ENCODE measurements around the gene CWC25. TPM values are rescaled to one million over a fixed set of nuclear protein-coding genes. Genes with fewer than 3 reads are reported as not detected.
"Not testable (repeated sequence)": the region's sequence is repeated elsewhere in the genome, so short reads cannot be mapped to it uniquely, and the experiment has no call there.

The CWC25 gene
- polyA plus RNA-seq, 2 donors, result 15.2 to 21.0 TPM

- not testable (repeated sequence) for H3K4me1 ChIP-seq (ENCODE audit: control insufficient read depth in 2 of 2, insufficient read depth in 2 of 2, low read length in 1 of 2); H3K27ac ChIP-seq (ENCODE audit: low read depth in 2 of 2, low read length in 1 of 2); H3K4me3 ChIP-seq (ENCODE audit: low read depth in 1 of 2, low read length in 2 of 2); H3K9me3 ChIP-seq (ENCODE audit: control insufficient read depth in 2 of 2, insufficient read depth in 1 of 2, low read depth in 1 of 2, low read length in 1 of 2); H3K27me3 ChIP-seq (ENCODE audit: control insufficient read depth in 1 of 2, insufficient read depth in 2 of 2, low read length in 2 of 2)
- H3K36me3 ChIP-seq (ENCODE audit: control insufficient read depth in 2 of 2, insufficient read depth in 2 of 2, low read length in 1 of 2), result peaks cover 10 to 14% of the 10 kb centered on the region in 2 donors
- WGBS, 2 donors, result 73 to 77% methylated on average over 13 of the region's 13 CpGs
These were observed 34.9 kb downstream of the CWC25 start for GRCh38 chr17:38790148-38790707.

GRCh38 chr17:38789185-38789584 lies 35.9 kb downstream of the CWC25 start:
- no peaks in the 10 kb centered on the region for H3K27me3 ChIP-seq (ENCODE audit: control insufficient read depth in 1 of 2, insufficient read depth in 2 of 2, low read length in 2 of 2)
- H3K27ac ChIP-seq (ENCODE audit: low read depth in 2 of 2, low read length in 1 of 2), result no peak overlapping the region
- H3K4me1 ChIP-seq (ENCODE audit: control insufficient read depth in 2 of 2, insufficient read depth in 2 of 2, low read length in 1 of 2), result peaks cover 0 to 4% of the 10 kb centered on the region in 2 donors
- no peaks in the 10 kb centered on the region for H3K9me3 ChIP-seq (ENCODE audit: control insufficient read depth in 2 of 2, insufficient read depth in 1 of 2, low read depth in 1 of 2, low read length in 1 of 2)
- H3K36me3 ChIP-seq (ENCODE audit: control insufficient read depth in 2 of 2, insufficient read depth in 2 of 2, low read length in 1 of 2), result peaks cover 10 to 14% of the 10 kb centered on the region in 2 donors
- 5 to 18% methylated on average over 1 of the region's 1 CpG for WGBS, 2 donors
- H3K4me3 ChIP-seq (ENCODE audit: low read depth in 1 of 2, low read length in 2 of 2), result no peak overlapping the region

- WGBS, 2 donors, result 97 to 98% methylated on average over 4 of the region's 4 CpGs
- H3K9me3 ChIP-seq (ENCODE audit: control insufficient read depth in 2 of 2, insufficient read depth in 1 of 2, low read depth in 1 of 2, low read length in 1 of 2); H3K4me3 ChIP-seq (ENCODE audit: low read depth in 1 of 2, low read length in 2 of 2); H3K4me1 ChIP-seq (ENCODE audit: control insufficient read depth in 2 of 2, insufficient read depth in 2 of 2, low read length in 1 of 2); H3K27ac ChIP-seq (ENCODE audit: low read depth in 2 of 2, low read length in 1 of 2); H3K27me3 ChIP-seq (ENCODE audit: control insufficient read depth in 1 of 2, insufficient read depth in 2 of 2, low read length in 2 of 2): not testable (repeated sequence)
- peaks cover 10 to 20% of the 10 kb centered on the region in 2 donors for H3K36me3 ChIP-seq (ENCODE audit: control insufficient read depth in 2 of 2, insufficient read depth in 2 of 2, low read length in 1 of 2)
These were observed 37.1 kb downstream of the CWC25 start for GRCh38 chr17:38787999-38788398.

- WGBS, 2 donors, result 51 to 63% methylated on average over 6 of the region's 6 CpGs
- Histone ChIP-seq H3K27ac (ENCODE audit: low read depth in 2 of 2, low read length in 1 of 2) (peak overlapping the region; percentile 17 to 19), H3K4me3 (ENCODE audit: low read depth in 1 of 2, low read length in 2 of 2) (no peak overlapping the region), H3K9me3 (ENCODE audit: control insufficient read depth in 2 of 2, insufficient read depth in 1 of 2, low read depth in 1 of 2, low read length in 1 of 2) (no peaks in the 10 kb centered on the region), H3K4me1 (ENCODE audit: control insufficient read depth in 2 of 2, insufficient read depth in 2 of 2, low read length in 1 of 2) (peaks cover 2 to 3% of the 10 kb centered on the region in 2 donors), H3K27me3 (ENCODE audit: control insufficient read depth in 1 of 2, insufficient read depth in 2 of 2, low read length in 2 of 2) (no peaks in the 10 kb centered on the region), H3K36me3 (ENCODE audit: control insufficient read depth in 2 of 2, insufficient read depth in 2 of 2, low read length in 1 of 2) (peaks cover 20 to 30% of the 10 kb centered on the region in 2 donors)
These were observed 38.7 kb downstream of the CWC25 start for GRCh38 chr17:38786372-38786771.

- H3K36me3 ChIP-seq (ENCODE audit: control insufficient read depth in 2 of 2, insufficient read depth in 2 of 2, low read length in 1 of 2), result peaks cover 42 to 60% of the 10 kb centered on the region in 2 donors
- H3K9me3 ChIP-seq (ENCODE audit: control insufficient read depth in 2 of 2, insufficient read depth in 1 of 2, low read depth in 1 of 2, low read length in 1 of 2), result no peaks in the 10 kb centered on the region
- no peak overlapping the region for H3K27ac ChIP-seq (ENCODE audit: low read depth in 2 of 2, low read length in 1 of 2)
- WGBS, 2 donors, result 89 to 96% methylated on average over 3 of the region's 3 CpGs
- H3K4me1 ChIP-seq (ENCODE audit: control insufficient read depth in 2 of 2, insufficient read depth in 2 of 2, low read length in 1 of 2), result peaks cover 2 to 3% of the 10 kb centered on the region in 2 donors
- H3K27me3 ChIP-seq (ENCODE audit: control insufficient read depth in 1 of 2, insufficient read depth in 2 of 2, low read length in 2 of 2), result no peaks in the 10 kb centered on the region
- no peak overlapping the region for H3K4me3 ChIP-seq (ENCODE audit: low read depth in 1 of 2, low read length in 2 of 2)
These were observed 41.9 kb downstream of the CWC25 start for GRCh38 chr17:38783227-38783626.

- H3K36me3 ChIP-seq (ENCODE audit: control insufficient read depth in 2 of 2, insufficient read depth in 2 of 2, low read length in 1 of 2), result peaks cover 34 to 65% of the 10 kb centered on the region in 2 donors
- H3K9me3 ChIP-seq (ENCODE audit: control insufficient read depth in 2 of 2, insufficient read depth in 1 of 2, low read depth in 1 of 2, low read length in 1 of 2), result no peaks in the 10 kb centered on the region
- peaks cover 0 to 2% of the 10 kb centered on the region in 2 donors for H3K4me1 ChIP-seq (ENCODE audit: control insufficient read depth in 2 of 2, insufficient read depth in 2 of 2, low read length in 1 of 2)
- H3K27me3 ChIP-seq (ENCODE audit: control insufficient read depth in 1 of 2, insufficient read depth in 2 of 2, low read length in 2 of 2), result no peaks in the 10 kb centered on the region
- H3K27ac ChIP-seq (ENCODE audit: low read depth in 2 of 2, low read length in 1 of 2), result no peak overlapping the region
- 86 to 88% methylated on average over 23 of the region's 23 CpGs for WGBS, 2 donors
- no peak overlapping the region for H3K4me3 ChIP-seq (ENCODE audit: low read depth in 1 of 2, low read length in 2 of 2)
These were observed 45.0 kb downstream of the CWC25 start for GRCh38 chr17:38779965-38780752.

GRCh38 chr17:38777641-38778250 lies 47.4 kb downstream of the CWC25 start:
- Histone ChIP-seq H3K9me3 (ENCODE audit: control insufficient read depth in 2 of 2, insufficient read depth in 1 of 2, low read depth in 1 of 2, low read length in 1 of 2) (no peaks in the 10 kb centered on the region), H3K36me3 (ENCODE audit: control insufficient read depth in 2 of 2, insufficient read depth in 2 of 2, low read length in 1 of 2) (peaks cover 46 to 64% of the 10 kb centered on the region in 2 donors), H3K27ac (ENCODE audit: low read depth in 2 of 2, low read length in 1 of 2) (no peak overlapping the region), H3K4me3 (ENCODE audit: low read depth in 1 of 2, low read length in 2 of 2) (no peak overlapping the region), H3K4me1 (ENCODE audit: control insufficient read depth in 2 of 2, insufficient read depth in 2 of 2, low read length in 1 of 2) (no peaks in the 10 kb centered on the region), H3K27me3 (ENCODE audit: control insufficient read depth in 1 of 2, insufficient read depth in 2 of 2, low read length in 2 of 2) (no peaks in the 10 kb centered on the region)
- WGBS, 2 donors, result 78 to 80% methylated on average over 7 of the region's 7 CpGs

GRCh38 chr17:38773258-38773657 lies 51.9 kb downstream of the CWC25 start:
- Histone ChIP-seq H3K4me3 (ENCODE audit: low read depth in 1 of 2, low read length in 2 of 2) (no peak overlapping the region), H3K4me1 (ENCODE audit: control insufficient read depth in 2 of 2, insufficient read depth in 2 of 2, low read length in 1 of 2) (no peaks in the 10 kb centered on the region), H3K9me3 (ENCODE audit: control insufficient read depth in 2 of 2, insufficient read depth in 1 of 2, low read depth in 1 of 2, low read length in 1 of 2) (no peaks in the 10 kb centered on the region), H3K27me3 (ENCODE audit: control insufficient read depth in 1 of 2, insufficient read depth in 2 of 2, low read length in 2 of 2) (no peaks in the 10 kb centered on the region), H3K36me3 (ENCODE audit: control insufficient read depth in 2 of 2, insufficient read depth in 2 of 2, low read length in 1 of 2) (peaks cover 33 to 48% of the 10 kb centered on the region in 2 donors), H3K27ac (ENCODE audit: low read depth in 2 of 2, low read length in 1 of 2) (no peak overlapping the region)

GRCh38 chr17:38768417-38768816 lies 56.7 kb downstream of the CWC25 start:
- H3K4me3 ChIP-seq (ENCODE audit: low read depth in 1 of 2, low read length in 2 of 2), result no peak overlapping the region
- H3K36me3 ChIP-seq (ENCODE audit: control insufficient read depth in 2 of 2, insufficient read depth in 2 of 2, low read length in 1 of 2), result peaks cover 30 to 59% of the 10 kb centered on the region in 2 donors
- no peaks in the 10 kb centered on the region for H3K27me3 ChIP-seq (ENCODE audit: control insufficient read depth in 1 of 2, insufficient read depth in 2 of 2, low read length in 2 of 2)
- H3K27ac ChIP-seq (ENCODE audit: low read depth in 2 of 2, low read length in 1 of 2), result no peak overlapping the region
- 52 to 65% methylated on average over 6 of the region's 6 CpGs for WGBS, 2 donors
- no peaks in the 10 kb centered on the region for H3K4me1 ChIP-seq (ENCODE audit: control insufficient read depth in 2 of 2, insufficient read depth in 2 of 2, low read length in 1 of 2)
- H3K9me3 ChIP-seq (ENCODE audit: control insufficient read depth in 2 of 2, insufficient read depth in 1 of 2, low read depth in 1 of 2, low read length in 1 of 2), result no peaks in the 10 kb centered on the region
